Colonic mucosa (tissue), 4 donors: ENCODE data around the gene ARHGAP4. TPM values are rescaled to one million over a fixed set of nuclear protein-coding genes. Genes with fewer than 3 reads are reported as not detected.
A peak's percentile ranks its signal among the peaks of the same experiment; 100 is the strongest.

Experiments used
- DNase-seq: peaks from one replicate; pipeline ENCODE4 v3.0.0-alpha.2; 2020
- H3K27ac ChIP-seq: fragments of 200-600 bp; one replicate; pipeline ENCODE4 v1.8.0; 2021
- H3K27me3 ChIP-seq: fragments of 200-600 bp; one replicate; pipeline ENCODE4 v1.8.0; 2021
- H3K36me3 ChIP-seq: fragments of 200-600 bp; one replicate; pipeline ENCODE4 v1.8.0; 2021
- H3K4me1 ChIP-seq: fragments of 200-600 bp; one replicate; pipeline ENCODE4 v1.8.0; 2021; ENCODE audit warnings: mild to moderate bottlenecking
- H3K4me3 ChIP-seq: fragments of 200-600 bp; one replicate; pipeline ENCODE4 v1.8.0; 2021
- H3K9ac ChIP-seq, 2 donors: one replicate each; pipeline ENCODE4 v1.7.0; 2013; ENCODE audit warnings: control low read depth in 2 of 2, low read depth in 2 of 2, low read length in 2 of 2
- H3K9me3 ChIP-seq: fragments of 200-600 bp; one replicate; pipeline ENCODE4 v1.8.0; 2021
- intact Hi-C: fragments of 100-400 bp; cut with DNase I; formaldehyde crosslinking; loops from one replicate; pipeline ENCODE4 v1.14.1; 2022
- total RNA-seq, 2 donors: library from RNA; stranded (reverse); fragmentation: NEBNext Ultra II Directional in 1 of 2; extraction: Animal tissue kit (Norgen Biotek cat#: 25700) in 1 of 2; gene quantifications; one replicate each; pipeline ENCODE4 v1.2.1, GENCODE V29; 2021
- TF ChIP-seq, protein P1 (sequence below): fragments of 200-600 bp; IDR thresholded peaks from one replicate; pipeline ENCODE4 v1.8.0; 2022; ENCODE audit warnings: antibody characterized with exemption, mild to moderate bottlenecking
- donor health status: healthy.
- donor health status: DM: no; HTN: no; CAD: no.
- donor health status: DM: no; HTN: no; CAD: no.

ARHGAP4 gene
- total RNA-seq, 2 donors from 2014 or later = 19.9 to 30.0 TPM

GRCh38 chrX:153931151-153931550 lies 5.1 kb upstream of the ARHGAP4 start:
- DNase-seq = no peak
- TF ChIP-seq, protein P1, sequence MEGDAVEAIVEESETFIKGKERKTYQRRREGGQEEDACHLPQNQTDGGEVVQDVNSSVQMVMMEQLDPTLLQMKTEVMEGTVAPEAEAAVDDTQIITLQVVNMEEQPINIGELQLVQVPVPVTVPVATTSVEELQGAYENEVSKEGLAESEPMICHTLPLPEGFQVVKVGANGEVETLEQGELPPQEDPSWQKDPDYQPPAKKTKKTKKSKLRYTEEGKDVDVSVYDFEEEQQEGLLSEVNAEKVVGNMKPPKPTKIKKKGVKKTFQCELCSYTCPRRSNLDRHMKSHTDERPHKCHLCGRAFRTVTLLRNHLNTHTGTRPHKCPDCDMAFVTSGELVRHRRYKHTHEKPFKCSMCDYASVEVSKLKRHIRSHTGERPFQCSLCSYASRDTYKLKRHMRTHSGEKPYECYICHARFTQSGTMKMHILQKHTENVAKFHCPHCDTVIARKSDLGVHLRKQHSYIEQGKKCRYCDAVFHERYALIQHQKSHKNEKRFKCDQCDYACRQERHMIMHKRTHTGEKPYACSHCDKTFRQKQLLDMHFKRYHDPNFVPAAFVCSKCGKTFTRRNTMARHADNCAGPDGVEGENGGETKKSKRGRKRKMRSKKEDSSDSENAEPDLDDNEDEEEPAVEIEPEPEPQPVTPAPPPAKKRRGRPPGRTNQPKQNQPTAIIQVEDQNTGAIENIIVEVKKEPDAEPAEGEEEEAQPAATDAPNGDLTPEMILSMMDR = no peak
- Histone ChIP-seq H3K27ac (no peak overlapping the region), H3K4me1 (no peaks in the 10 kb centered on the region), H3K9ac (no peak overlapping the region), H3K27me3 (no peaks in the 10 kb centered on the region), H3K4me3 (no peak overlapping the region), H3K36me3 (no peaks in the 10 kb centered on the region), H3K9me3 (no peaks in the 10 kb centered on the region)
- intact Hi-C loops = no loop called here

DNA sequence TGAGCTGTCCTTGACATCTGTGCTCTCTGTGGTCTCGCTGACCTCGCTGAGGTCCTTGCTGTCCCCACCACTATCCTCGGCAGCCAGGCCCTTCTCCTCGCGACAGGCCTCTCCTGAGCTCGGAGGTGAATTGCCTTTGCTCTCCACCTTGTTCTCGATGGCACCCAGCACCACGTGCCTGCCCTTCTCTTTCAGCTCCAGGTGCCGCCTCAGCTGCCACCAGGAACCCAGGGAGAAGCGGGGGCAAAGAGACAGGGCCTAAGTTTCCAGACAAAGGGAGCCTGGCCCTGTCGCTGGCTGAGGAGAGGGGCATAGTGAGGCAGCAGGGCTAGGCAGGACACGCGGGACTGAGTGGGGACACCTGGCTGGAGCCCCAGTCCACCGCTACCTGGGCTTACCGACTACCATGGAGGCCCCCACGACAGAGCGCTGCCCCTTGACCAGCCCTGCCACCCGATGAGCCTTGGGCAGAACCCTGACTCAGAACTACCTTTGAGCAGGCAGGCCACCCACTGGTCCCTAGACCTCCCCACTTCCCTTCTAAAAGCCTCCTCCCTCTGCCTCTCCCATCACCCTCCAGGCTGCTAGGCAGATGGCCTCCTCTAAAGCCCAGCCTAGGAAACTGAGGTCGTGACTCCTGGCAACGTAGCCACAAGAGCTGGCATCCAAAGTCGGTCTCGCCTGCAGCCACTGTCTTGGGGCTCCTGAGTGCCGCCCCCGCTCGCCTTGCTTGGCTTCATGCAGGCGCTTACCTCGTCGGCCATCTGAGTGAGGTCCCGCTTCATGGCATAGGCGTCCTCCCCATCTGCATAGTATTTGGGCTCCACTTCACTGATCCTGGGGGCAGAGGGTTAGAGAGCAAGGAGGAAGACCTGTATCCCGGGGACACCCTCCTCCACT lies 4.2 kb upstream of the ARHGAP4 start:
- Histone ChIP-seq H3K4me3 (no peak overlapping the region), H3K4me1 (no peaks in the 10 kb centered on the region), H3K9ac (no peak overlapping the region), H3K27me3 (no peaks in the 10 kb centered on the region), H3K9me3 (no peaks in the 10 kb centered on the region), H3K36me3 (no peaks in the 10 kb centered on the region), H3K27ac (no peak overlapping the region)
- TF ChIP-seq, protein P1 = no peak
- intact Hi-C loops = no loop called here
- DNase-seq = no peak

DNA sequence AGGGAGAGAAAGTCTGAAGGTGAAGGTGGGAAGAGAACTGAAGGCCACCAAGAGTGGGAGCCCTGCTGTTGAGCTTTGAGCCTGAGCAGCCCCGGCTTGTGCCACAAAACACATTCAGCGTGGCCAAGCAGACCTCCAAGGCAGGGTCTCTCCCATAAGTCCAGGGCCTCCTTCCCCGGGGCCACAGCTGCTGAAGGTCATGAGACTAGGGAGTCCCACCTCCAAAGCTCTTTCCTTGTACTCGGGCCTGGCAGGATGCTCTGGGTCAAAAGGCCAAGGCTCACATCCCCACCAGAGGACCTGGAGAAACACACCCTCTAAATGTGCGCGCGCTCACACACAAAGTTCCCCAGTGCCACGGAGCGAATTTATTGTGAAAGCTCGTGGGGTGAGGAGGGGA lies 3.5 kb upstream of the ARHGAP4 start:
- intact Hi-C loops = no loop called here
- Histone ChIP-seq H3K27ac (no peak overlapping the region), H3K9ac (no peak overlapping the region), H3K9me3 (no peaks in the 10 kb centered on the region), H3K4me3 (no peak overlapping the region), H3K36me3 (no peaks in the 10 kb centered on the region), H3K4me1 (no peaks in the 10 kb centered on the region), H3K27me3 (no peaks in the 10 kb centered on the region)
- TF ChIP-seq, protein P1 = no peak
- DNase-seq = no peak

DNA sequence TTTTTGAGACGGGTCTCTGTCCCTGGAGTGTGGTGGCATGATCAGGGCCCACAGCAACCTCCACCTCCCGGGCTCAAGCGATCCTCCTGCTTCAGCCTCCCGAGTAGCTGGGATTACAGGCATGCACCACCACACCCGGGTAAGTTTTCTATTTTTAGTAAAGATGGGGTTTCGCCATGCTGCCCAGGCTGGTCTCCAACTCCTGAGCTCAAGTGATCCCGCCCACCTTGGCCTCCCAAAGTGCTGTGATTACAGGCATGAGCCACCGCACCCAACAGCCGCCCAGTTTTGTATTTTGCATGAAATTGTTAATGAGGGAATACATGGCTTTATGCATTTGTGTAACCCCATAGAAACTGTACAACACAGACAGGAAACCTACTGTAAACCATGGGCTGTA lies 2.8 kb upstream of the ARHGAP4 start:
- H3K27me3 ChIP-seq = no peaks in the 10 kb centered on the region
- H3K9me3 ChIP-seq = no peaks in the 10 kb centered on the region
- no peak for DNase-seq
- H3K9ac ChIP-seq = no peak overlapping the region
- TF ChIP-seq, protein P1 = no peak
- peak overlapping the region; percentile 34 for H3K27ac ChIP-seq
- intact Hi-C loops = no loop called here
- peak overlapping the region; percentile 42 for H3K4me3 ChIP-seq
- no peaks in the 10 kb centered on the region for H3K36me3 ChIP-seq
- no peaks in the 10 kb centered on the region for H3K4me1 ChIP-seq

- Histone ChIP-seq H3K27me3 (no peaks in the 10 kb centered on the region), H3K4me1 (no peaks in the 10 kb centered on the region), H3K9ac (peak overlapping the region; percentile 77 to 90), H3K4me3 (peak overlapping the region; percentile 42), H3K27ac (peak overlapping the region; percentile 90), H3K36me3 (no peaks in the 10 kb centered on the region), H3K9me3 (no peaks in the 10 kb centered on the region)
- intact Hi-C loops = no loop called here
- TF ChIP-seq, protein P1 = no peak
- peak; percentile 96 for DNase-seq
Measured at GRCh38 chrX:153927922-153928760, 2.1 kb upstream of the ARHGAP4 start.
